H1 (cell line): ENCODE results near the gene AATK. TPM values are rescaled to one million over a fixed set of nuclear protein-coding genes. Genes with fewer than 3 reads are reported as not detected.

ENCODE experiments used
- HDAC2 ChIP-seq, 2 experiments: fragments of 300-600 bp in 1 of 2; sonication (generic) in 1 of 2; IDR thresholded peaks; 2 replicates each; pipeline ENCODE4 v1.6.1; 2011 to 2012; ENCODE audit warnings: low read depth in 2 of 2, low read length in 2 of 2, mild to moderate bottlenecking in 2 of 2, moderate library complexity in 2 of 2, borderline replicate concordance in 1 of 2, inconsistent platforms in 1 of 2
- KDM4A ChIP-seq: IDR thresholded peaks from one replicate; pipeline ENCODE4 v1.7.1; 2012; ENCODE audit warnings: low read depth, mild to moderate bottlenecking, moderate library complexity, low read length, inconsistent platforms; ENCODE audit not compliant: severe bottlenecking
- NANOG ChIP-seq: IDR thresholded peaks from 2 replicates; pipeline ENCODE4 v1.6.1; 2011; ENCODE audit warnings: low read length, low read depth, mild to moderate bottlenecking, inconsistent platforms; ENCODE audit not compliant: insufficient read depth, poor library complexity, severe bottlenecking
- POLR2A ChIP-seq, 2 experiments: IDR thresholded peaks; 1 replicate in 1 of 2; 2 replicates in 1 of 2; pipeline ENCODE4 v1.6.1; 2011; ENCODE audit warnings: low read depth in 2 of 2, low read length in 2 of 2, mild to moderate bottlenecking in 2 of 2; ENCODE audit errors: control extremely low read depth in 1 of 2
- RAD21 ChIP-seq, 2 experiments: IDR thresholded peaks in 1 of 2; conservative IDR thresholded peaks in 1 of 2; 2 replicates each; pipeline ENCODE4 v1.6.1; 2011; ENCODE audit warnings: low read depth in 2 of 2, low read length in 2 of 2, improper control_type of control experiment in 1 of 2, inconsistent platforms in 1 of 2, mild to moderate bottlenecking in 1 of 2, moderate library complexity in 1 of 2
- SIN3A ChIP-seq, 2 experiments: IDR thresholded peaks in 1 of 2; conservative IDR thresholded peaks in 1 of 2; 2 replicates each; pipeline ENCODE4 v1.6.1; 2011 to 2012; ENCODE audit warnings: low read length in 2 of 2, improper control_type of control experiment in 1 of 2, low read depth in 1 of 2, mild to moderate bottlenecking in 1 of 2
- SIRT6 ChIP-seq: IDR thresholded peaks from one replicate; pipeline ENCODE4 v1.7.1; 2012; ENCODE audit warnings: low read length, inconsistent platforms
- polyA plus RNA-seq, 7 experiments: library from polyadenylated mRNA; depleted of rRNA in 3 of 7; stranded (reverse) in 5 of 7; unstranded in 2 of 7; fragments of >200 nt in 5 of 7; fragments of 200-250 nt in 2 of 7; gene quantifications; 1 replicate in 5 of 7; 2 replicates in 1 of 7; 4 replicates in 1 of 7; pipeline versions ENCODE4 v1.2.1 to v1.2.3, GENCODE V29; 2011 to 2013; ENCODE audit warnings: missing spikeins in 2 of 7, mixed read lengths in 2 of 7
- total RNA-seq: library from RNA; stranded (reverse); fragmentation: NEBNext Ultra II Directional; extraction: Animal tissue kit (Norgen Biotek cat#: 25700); gene quantifications from 2 replicates; pipeline ENCODE4 v1.2.1, GENCODE V29; 2021

AATK gene
- total and polyA plus RNA-seq, 2 of the 8 experiments (the other 6 are each of a cell fraction or from before 2014, with no cell fraction given): 1.7 to 3.5 TPM

GRCh38 chr17:81094509-81095382 lies 71.3 kb downstream of the AATK start (continued):
- TF ChIP-seq KDM4A (no peak), NANOG (no peak), POLR2A (IDR thresholded peaks at IDR 0.05; ENCODE audit: control extremely low read depth in 1 of 2, low read depth in 2 of 2, low read length in 2 of 2) (no peak), SIN3A (conservative IDR thresholded peaks at IDR 0.05 in 1 of 2, IDR thresholded peaks at IDR 0.05 in 1 of 2; ENCODE audit: low read depth in 1 of 2, low read length in 2 of 2) (peak; percentile 24 to 67; a peak in 1 of 4 replicates), HDAC2 (IDR thresholded peaks at IDR 0.05; ENCODE audit: borderline replicate concordance in 1 of 2, low read depth in 2 of 2, low read length in 2 of 2) (no peak), SIRT6 (no peak), RAD21 (IDR thresholded peaks at IDR 0.05 in 1 of 2, conservative IDR thresholded peaks at IDR 0.05 in 1 of 2; ENCODE audit: low read depth in 2 of 2, low read length in 2 of 2) (no peak)
